Renal pelvis (tissue), 4 donors: ENCODE results near the gene NCOA1. TPM values are rescaled to one million over a fixed set of nuclear protein-coding genes. Genes with fewer than 3 reads are reported as not detected.
"Not testable (repeated sequence)": the region's sequence is repeated elsewhere in the genome, so short reads cannot be mapped to it uniquely, and the experiment has no call there.

Experiments
- DNase-seq: peaks from one replicate; pipeline ENCODE4 v3.0.0-alpha.2; 2013
- polyA plus RNA-seq, 3 donors: library from polyadenylated mRNA; unstranded; fragments of 120-200 nt; gene quantifications; one replicate each; pipeline ENCODE4 v1.2.1, GENCODE V29; 2013; ENCODE audit not compliant: insufficient read length in 3 of 3

The NCOA1 gene
- polyA plus RNA-seq, 3 donors: 42.1 to 43.5 (median 42.9) TPM

DNA sequence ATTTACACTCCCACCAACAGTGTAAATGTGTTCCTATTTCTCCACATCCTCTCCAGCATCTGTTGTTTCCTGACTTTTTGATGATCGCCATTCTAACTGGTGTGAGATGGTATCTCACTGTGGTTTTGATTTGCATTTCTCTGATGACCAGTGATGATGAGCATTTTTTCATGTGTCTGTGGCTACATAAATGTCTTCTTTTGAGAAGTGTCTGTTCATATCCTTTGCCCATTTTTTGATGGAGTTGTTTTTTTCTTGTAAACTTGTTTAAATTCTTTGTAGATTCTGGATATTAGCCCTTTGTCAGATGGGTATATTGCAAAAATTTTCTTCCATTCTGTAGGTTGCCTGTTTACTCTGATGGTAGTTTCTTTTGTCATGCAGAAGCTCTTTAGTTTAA lies 41.0 kb downstream of the NCOA1 start:
- DNase-seq: not testable (repeated sequence)

- not testable (repeated sequence) for DNase-seq
Measured at GRCh38 chr2:24533574-24533973, 42.5 kb downstream of the NCOA1 start.

DNA sequence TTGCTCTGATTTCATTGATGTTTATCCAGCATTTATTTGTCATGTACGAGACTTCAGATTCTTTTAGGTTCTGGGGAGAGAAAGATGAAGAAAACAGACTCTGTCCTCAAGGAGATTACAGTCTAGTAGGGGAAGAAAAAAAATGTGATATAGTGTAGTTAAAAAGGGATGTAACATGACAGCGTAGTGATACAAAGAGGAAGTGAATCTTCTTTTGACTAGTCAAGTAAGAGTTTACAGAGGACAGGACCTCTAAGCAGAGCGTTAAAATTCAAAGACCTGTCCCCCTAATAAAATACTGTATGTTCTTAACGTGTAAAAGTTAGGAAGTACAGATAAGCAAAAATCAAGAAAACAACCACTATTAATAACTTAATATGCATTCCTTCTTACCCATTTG lies 47.7 kb downstream of the NCOA1 start:
- DNase-seq: no peak

DNA sequence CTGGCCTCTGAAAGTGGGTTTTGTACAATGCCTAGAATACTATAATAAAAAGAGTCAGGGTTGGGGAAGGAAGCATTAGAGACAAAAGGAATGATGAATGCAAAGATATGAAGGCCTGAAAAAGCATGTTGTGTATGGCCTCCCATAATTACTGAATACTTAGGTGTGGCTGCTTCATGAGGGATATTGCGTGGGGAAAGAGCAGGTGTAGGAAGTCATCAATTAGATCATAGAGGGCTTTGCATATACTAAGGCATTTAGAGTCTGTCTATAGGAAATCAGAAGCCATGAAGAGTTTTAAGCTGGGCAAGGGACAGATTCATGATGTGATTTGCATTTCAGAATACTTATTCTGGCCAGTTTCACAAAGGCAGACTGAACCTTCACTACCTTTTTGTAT lies 48.2 kb downstream of the NCOA1 start:
- DNase-seq: no peak

DNA sequence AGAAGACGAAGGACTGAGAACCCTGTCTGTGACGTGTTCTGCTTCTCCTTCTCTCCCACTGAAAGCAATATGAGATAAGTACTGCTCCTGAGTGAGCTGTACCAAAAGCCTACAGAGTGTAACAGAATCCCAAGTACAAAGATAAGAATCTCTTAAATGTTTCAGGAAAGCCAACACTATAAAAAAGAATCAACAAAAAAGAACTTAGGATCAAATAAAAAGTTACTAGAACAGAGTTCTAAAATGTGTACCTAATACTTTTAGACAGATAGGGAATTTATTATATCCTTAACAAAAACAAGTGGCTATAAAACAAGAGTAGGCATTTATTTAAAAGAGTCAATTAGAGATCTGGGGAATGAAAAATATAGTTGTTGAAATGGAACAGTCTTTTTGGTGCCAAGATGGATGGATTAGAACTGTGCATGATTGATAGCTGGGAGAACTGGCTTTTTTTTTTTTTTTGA lies 49.0 kb downstream of the NCOA1 start:
- DNase-seq: no peak

DNA sequence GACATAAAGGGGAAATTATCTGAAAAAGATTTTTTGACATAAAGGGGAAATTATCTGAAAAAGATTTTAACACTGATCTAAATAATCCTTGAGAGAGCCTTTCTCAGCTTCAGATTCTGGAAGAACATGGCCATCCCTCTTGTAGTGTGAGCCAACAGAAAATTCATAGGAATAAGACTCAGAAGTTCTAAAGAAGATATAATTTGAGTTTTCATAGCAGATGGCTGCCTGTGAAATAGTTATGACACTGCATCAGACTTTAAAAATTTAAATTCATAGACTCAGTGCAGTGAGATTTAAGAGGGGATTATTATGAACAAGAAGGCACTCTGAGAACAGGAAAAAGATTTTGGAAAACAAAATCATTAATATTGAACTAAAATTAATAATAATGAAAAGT lies 50.6 kb downstream of the NCOA1 start:
- DNase-seq: no peak

- DNase-seq: no peak
Measured at GRCh38 chr2:24542269-24542872, 51.3 kb downstream of the NCOA1 start.

DNA sequence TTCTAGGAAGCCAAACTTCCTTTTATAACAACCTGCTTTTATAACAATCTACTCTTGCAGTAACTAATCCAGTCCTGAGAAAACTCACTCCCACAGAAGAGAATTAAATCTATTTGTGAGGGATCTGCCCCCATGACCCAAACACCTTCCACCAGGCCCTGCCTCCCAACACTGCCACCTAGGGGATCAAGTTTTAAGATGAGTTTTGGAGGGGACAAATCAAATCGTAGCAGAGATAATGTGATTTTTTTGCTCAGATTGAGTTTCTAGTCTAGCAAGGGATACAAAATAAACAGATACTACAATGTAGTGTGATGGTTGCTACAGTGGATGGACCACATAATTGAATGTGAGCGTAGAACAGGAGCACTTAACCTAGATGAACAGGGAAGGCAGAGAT lies 52.2 kb downstream of the NCOA1 start:
- no peak for DNase-seq

GRCh38 chr2:24544456-24545115 lies 53.5 kb downstream of the NCOA1 start:
- no peak for DNase-seq

DNA sequence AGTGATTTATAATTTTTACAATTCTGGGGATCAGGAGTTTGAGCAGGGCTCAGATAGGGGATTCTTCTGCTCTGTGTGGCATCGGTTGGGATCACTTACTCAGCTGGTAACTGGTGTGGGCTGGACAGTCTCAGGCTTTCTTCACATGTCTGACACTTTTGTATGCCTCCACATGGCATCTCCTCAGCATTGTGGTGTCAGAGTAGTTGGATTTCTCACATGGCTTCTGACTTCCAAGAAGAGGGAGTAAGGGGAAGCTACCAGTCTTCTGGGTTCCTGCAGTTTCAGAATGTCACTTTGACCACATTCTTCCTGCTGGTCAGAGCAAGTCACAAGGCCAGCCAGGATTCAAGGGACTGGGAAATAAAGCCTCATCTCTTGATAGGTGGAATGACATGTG lies 55.6 kb downstream of the NCOA1 start:
- DNase-seq: no peak

DNA sequence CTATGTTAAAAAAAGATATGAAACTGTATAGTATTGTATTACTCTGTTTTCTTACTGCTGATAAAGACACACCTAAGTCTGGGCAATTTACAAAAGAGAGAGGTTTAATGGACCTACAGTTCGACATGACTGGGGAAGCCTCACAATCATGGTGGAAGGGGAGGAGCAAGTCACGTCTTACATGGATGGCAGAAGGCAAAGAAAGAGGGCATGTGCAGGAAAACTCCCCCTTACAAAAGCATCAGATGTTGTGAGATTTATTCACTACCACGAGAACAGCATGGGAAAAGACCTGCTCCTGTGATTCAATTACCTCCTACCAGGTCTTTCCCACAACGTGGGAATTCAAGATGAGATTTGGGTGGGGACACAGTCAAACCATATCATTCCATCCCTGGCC lies 57.0 kb downstream of the NCOA1 start:
- DNase-seq: no peak

- DNase-seq: not testable (repeated sequence)
Measured at GRCh38 chr2:24550301-24550700, 59.2 kb downstream of the NCOA1 start.

DNA sequence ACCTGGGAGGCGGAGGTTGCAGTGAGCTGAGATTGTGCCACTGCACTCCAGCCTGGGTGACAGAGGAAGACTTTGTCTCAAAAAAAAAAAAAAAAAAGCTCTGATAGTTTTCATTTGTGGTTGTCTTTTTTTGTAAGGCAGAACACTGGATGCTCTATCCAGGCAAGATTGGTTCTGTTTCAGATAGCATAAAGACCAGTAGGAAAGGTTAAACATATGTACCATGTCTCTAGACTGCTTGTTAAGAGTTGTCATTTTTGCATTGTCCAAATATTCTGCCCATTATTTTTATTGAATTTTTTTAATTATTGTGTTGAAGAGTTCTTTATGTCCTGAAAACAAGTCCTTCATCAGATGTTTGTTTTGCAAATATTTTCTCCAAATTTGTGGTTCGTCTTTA lies 60.0 kb downstream of the NCOA1 start:
- no peak for DNase-seq

DNA sequence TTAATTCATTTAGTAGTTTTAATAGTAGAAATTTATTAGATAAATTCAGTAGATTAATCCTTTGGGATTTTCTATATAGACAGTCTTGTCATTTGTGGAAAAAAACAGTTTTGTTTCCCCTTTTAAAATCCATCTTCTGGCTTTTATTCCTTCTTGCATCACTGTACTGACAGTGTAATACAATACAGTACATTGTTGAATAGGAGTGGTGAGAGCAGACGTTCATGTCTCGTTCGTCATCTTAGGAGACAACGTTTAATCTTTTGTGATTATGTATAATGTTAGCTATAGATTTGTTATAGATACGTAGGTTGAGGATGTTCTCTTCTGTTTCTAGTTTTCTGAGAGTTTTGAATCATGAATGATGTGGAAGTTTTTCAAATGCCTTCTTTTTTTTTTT lies 61.8 kb downstream of the NCOA1 start:
- no peak for DNase-seq

DNA sequence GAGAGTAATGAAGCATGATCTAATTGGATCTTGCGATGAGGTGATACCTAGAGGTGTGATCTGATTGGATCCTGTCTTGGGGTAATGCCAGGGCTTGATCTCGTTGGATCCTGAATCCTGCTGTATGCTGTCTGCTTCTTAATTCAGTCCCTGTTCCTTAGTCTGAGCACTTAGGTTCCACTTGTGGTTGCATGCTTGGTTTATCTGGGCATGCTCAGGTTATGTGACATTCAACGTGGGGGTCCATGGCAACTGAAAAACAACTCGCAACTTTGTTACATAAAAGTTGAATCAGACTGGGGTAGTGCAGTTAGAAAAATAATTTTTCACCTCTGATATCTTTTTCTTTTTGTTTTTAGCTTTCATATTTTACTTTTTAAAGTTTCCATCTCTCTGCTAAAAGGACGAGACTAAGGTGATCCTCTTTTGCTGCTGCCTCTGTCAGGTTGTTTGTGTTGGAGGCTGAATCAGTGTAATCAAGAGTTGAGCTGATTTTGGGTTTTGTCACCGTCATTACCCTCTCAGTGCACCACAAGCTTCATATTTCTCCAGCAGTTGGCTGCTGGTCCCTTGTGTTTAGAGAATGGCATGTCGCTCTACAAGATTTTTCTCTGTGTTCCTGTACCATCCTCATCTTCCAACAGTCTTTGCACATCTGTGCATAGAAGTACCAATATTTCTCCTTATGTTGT lies 67.9 kb downstream of the NCOA1 start:
- no peak for DNase-seq

- no peak for DNase-seq
Measured at GRCh38 chr2:24559473-24560113, 68.5 kb downstream of the NCOA1 start.

- no peak for DNase-seq
Measured at GRCh38 chr2:24565537-24565936, 74.5 kb downstream of the NCOA1 start.

- DNase-seq: no peak
Measured at GRCh38 chr2:24566209-24566608, 75.2 kb downstream of the NCOA1 start.

- DNase-seq: no peak
Measured at GRCh38 chr2:24566630-24567029, 75.6 kb downstream of the NCOA1 start.

DNA sequence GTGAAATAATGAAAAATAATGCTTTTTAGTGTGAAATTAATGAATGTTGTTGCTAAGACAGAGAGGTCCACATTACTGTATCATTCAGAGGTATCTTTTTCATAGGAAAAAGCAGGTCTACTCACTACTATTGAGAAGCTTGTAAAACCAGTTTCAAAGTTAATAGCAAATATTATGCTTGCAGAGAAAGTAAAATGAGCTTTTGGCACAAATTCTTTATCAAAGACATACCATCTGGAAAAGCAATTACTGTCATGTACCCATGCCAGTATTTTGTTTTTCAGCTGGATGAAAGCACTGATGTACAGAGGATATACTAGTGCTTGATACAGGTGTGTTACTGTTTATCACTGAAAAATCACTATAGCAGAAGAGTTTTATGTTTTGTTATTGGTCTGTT lies 77.5 kb downstream of the NCOA1 start:
- no peak for DNase-seq

DNA sequence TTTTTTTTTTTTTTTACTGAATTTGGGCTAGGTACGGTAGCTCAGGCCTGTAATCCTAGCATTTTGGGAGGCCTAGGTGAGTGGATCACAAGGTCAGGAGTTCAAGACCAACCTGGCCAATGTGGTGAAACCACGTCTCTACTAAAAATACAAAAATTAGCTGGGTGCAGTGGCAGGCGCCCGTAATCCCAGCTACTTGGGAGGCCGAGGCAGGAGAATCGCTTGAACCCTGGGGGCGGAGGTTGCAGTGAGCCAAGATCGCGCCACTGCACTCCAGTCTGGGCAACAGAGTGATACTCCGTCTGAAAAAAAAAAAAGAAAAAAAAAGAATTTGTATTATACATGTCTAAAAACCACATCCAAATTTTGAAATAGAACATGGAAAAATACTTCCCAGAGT lies 78.5 kb downstream of the NCOA1 start:
- not testable (repeated sequence) for DNase-seq

- no peak for DNase-seq
Measured at GRCh38 chr2:24570225-24570624, 79.2 kb downstream of the NCOA1 start.
